Measurements from ENCODE around the gene PATL1. TPM values are rescaled to one million over a fixed set of nuclear protein-coding genes. Genes with fewer than 3 reads are reported as not detected.
A peak's percentile ranks its signal among the peaks of the same experiment; 100 is the strongest.

Gene PATL1
- total and polyA plus RNA-seq, 12 donors: 9.0 to 30.4 (median 24.5) TPM

- TF ChIP-seq CTCF (IDR thresholded peaks at IDR 0.05): no peak
- H3K36me3 ChIP-seq: peaks cover 4 to 100% (median 72%) of the 10 kb centered on the region in 9 donors
- WGBS, 2 donors: 97 to 98% methylated on average over 5 of the region's 5 CpGs
- DNase-seq: no peak
- no peak overlapping the region for H3K27ac ChIP-seq
- no peak for ATAC-seq
- H3K27me3 ChIP-seq: no peaks in the 10 kb centered on the region
- intact Hi-C loops (cut with DNase I): loop anchor here in 1 of 10 donors (10.0 kb wide), 1 partner anchor 63 kb away; no protein-coding TSS in a partner anchor
- H3K4me1 ChIP-seq: peaks cover 0 to 25% (median 12%) of the 10 kb centered on the region in 9 donors
- H3K9me3 ChIP-seq: no peaks in the 10 kb centered on the region
- H3K4me3 ChIP-seq: no peak overlapping the region
These were observed 10.8 kb downstream of the PATL1 start for GRCh38 chr11:59658036-59658435.

GRCh38 chr11:59654893-59655292 is 13.9 kb downstream of the PATL1 start:
- Histone ChIP-seq H3K27ac (peak overlapping the region in 3 of 10 donors; percentile 3 to 26 (median 3)), H3K9me3 (no peaks in the 10 kb centered on the region), H3K4me3 (no peak overlapping the region), H3K27me3 (no peaks in the 10 kb centered on the region), H3K36me3 (peaks cover 4 to 100% (median 92%) of the 10 kb centered on the region in 9 donors), H3K4me1 (peaks cover 0 to under 1% (median 0%) of the 10 kb centered on the region in 9 donors)
- TF ChIP-seq CTCF (IDR thresholded peaks at IDR 0.05): no peak
- ATAC-seq (no peak), DNase-seq (no peak)
- WGBS, 2 donors: 54 to 67% methylated on average over 4 of the region's 4 CpGs
- intact Hi-C loops (cut with DNase I): loop anchor here in 3 of 10 donors (5.0 to 10.0 kb wide), 2 partner anchors 60 to 63 kb away; no protein-coding TSS in a partner anchor

GRCh38 chr11:59647245-59647980 is 21.4 kb downstream of the PATL1 start:
- 83 to 87% methylated on average over 3 of the region's 3 CpGs for WGBS, 2 donors
- Histone ChIP-seq H3K4me3 (no peak overlapping the region), H3K27me3 (no peaks in the 10 kb centered on the region), H3K36me3 (peaks cover 0 to 99% (median 60%) of the 10 kb centered on the region in 9 donors), H3K4me1 (no peaks in the 10 kb centered on the region), H3K9me3 (no peaks in the 10 kb centered on the region), H3K27ac (no peak overlapping the region)
- DNase-seq (no peak), ATAC-seq (no peak)
- TF ChIP-seq CTCF (IDR thresholded peaks at IDR 0.05): no peak
- intact Hi-C loops (cut with DNase I): loop anchor here in 2 of 10 donors (5.0 kb wide), 2 partner anchors 45 to 55 kb away; no protein-coding TSS in a partner anchor

- Histone ChIP-seq H3K4me3 (no peak overlapping the region), H3K4me1 (no peaks in the 10 kb centered on the region), H3K27ac (no peak overlapping the region), H3K36me3 (peaks cover 2 to 99% (median 56%) of the 10 kb centered on the region in 9 donors), H3K27me3 (no peaks in the 10 kb centered on the region), H3K9me3 (no peaks in the 10 kb centered on the region)
- intact Hi-C loops (cut with DNase I): loop anchor here in 2 of 10 donors (2.0 to 5.0 kb wide), 2 partner anchors 20 to 62 kb away; no protein-coding TSS in a partner anchor
- no peak for DNase-seq
- 82 to 84% methylated on average over 3 of the region's 3 CpGs for WGBS, 2 donors
- TF ChIP-seq CTCF (IDR thresholded peaks at IDR 0.05): no peak
- ATAC-seq: no peak
These were observed 24.3 kb downstream of the PATL1 start for GRCh38 chr11:59644528-59644927.
